NCI-H82 treated with DMSO at 0.1 percent for 48 hours (cell line): Measurements from ENCODE around the gene ST6GALNAC2.

Source experiments
- DNase-seq: peaks from one replicate; lab custom pipeline; 2025; ENCODE audit not compliant: unreplicated experiment; lab: John Stamatoyannopoulos, UW

ST6GALNAC2 gene

GRCh38 chr17:76599694-76600460 lies 14.2 kb upstream of the ST6GALNAC2 start:
- DNase-seq = no peak

GRCh38 chr17:76598004-76598439 lies 12.4 kb upstream of the ST6GALNAC2 start:
- no peak for DNase-seq

- no peak for DNase-seq
These were observed 11.7 kb upstream of the ST6GALNAC2 start for GRCh38 chr17:76597156-76598003.

- DNase-seq = no peak
These were observed 9.0 kb upstream of the ST6GALNAC2 start for GRCh38 chr17:76594690-76595089.

GRCh38 chr17:76593959-76594358 lies 8.3 kb upstream of the ST6GALNAC2 start:
- no peak for DNase-seq

GRCh38 chr17:76593384-76593826 lies 7.7 kb upstream of the ST6GALNAC2 start:
- no peak for DNase-seq

- no peak for DNase-seq
These were observed 2.5 kb upstream of the ST6GALNAC2 start for GRCh38 chr17:76588182-76588581.

- no peak for DNase-seq
These were observed 1.3 kb upstream of the ST6GALNAC2 start for GRCh38 chr17:76586741-76587487.

GRCh38 chr17:76585033-76585648 lies 519 bp downstream of the ST6GALNAC2 start:
- no peak for DNase-seq

- DNase-seq = no peak
These were observed 1.1 kb downstream of the ST6GALNAC2 start for GRCh38 chr17:76584427-76585032.

GRCh38 chr17:76582660-76583059 lies 3.0 kb downstream of the ST6GALNAC2 start:
- no peak for DNase-seq

- DNase-seq = no peak
These were observed 4.1 kb downstream of the ST6GALNAC2 start for GRCh38 chr17:76581515-76581914.

- no peak for DNase-seq
These were observed 6.4 kb downstream of the ST6GALNAC2 start for GRCh38 chr17:76579281-76579680.

- no peak for DNase-seq
These were observed 7.3 kb downstream of the ST6GALNAC2 start for GRCh38 chr17:76578376-76578775.

GRCh38 chr17:76577876-76578275 lies 7.8 kb downstream of the ST6GALNAC2 start:
- DNase-seq = peak; percentile 82

- no peak for DNase-seq
These were observed 9.5 kb downstream of the ST6GALNAC2 start for GRCh38 chr17:76576189-76576588.

GRCh38 chr17:76575570-76575969 lies 10.1 kb downstream of the ST6GALNAC2 start:
- DNase-seq = no peak

GRCh38 chr17:76574166-76574565 lies 11.5 kb downstream of the ST6GALNAC2 start:
- no peak for DNase-seq

- no peak for DNase-seq
These were observed 12.6 kb downstream of the ST6GALNAC2 start for GRCh38 chr17:76573096-76573495.

GRCh38 chr17:76572201-76572910 lies 13.3 kb downstream of the ST6GALNAC2 start:
- DNase-seq = no peak
